WTC11 (cell line): ENCODE measurements around the gene SERPINB3.
"Not testable (repeated sequence)": the region's sequence is repeated elsewhere in the genome, so short reads cannot be mapped to it uniquely, and the experiment has no call there.

Experiments
- CTCF ChIP-seq: fragments of 200-600 bp; IDR thresholded peaks from 2 replicates; pipeline ENCODE4 v1.8.0; 2022; ENCODE audit warnings: antibody characterized with exemption
- JUN ChIP-seq: sonication (generic); formaldehyde crosslinking; IDR thresholded peaks from 2 replicates; pipeline ENCODE4 v1.8.0; 2023; ENCODE audit warnings: mild to moderate bottlenecking, missing genetic modification reagents
- NFE2L1 ChIP-seq: sonication (generic); formaldehyde crosslinking; IDR thresholded peaks from 2 replicates; pipeline ENCODE4 v1.8.1; 2023; ENCODE audit warnings: missing genetic modification reagents
- PRDM15 ChIP-seq: sonication (generic); formaldehyde crosslinking; IDR thresholded peaks from 2 replicates; pipeline ENCODE4 v1.8.0; 2022; ENCODE audit warnings: missing genetic modification reagents
- SMAD3 ChIP-seq: sonication (generic); formaldehyde crosslinking; IDR thresholded peaks from 2 replicates; pipeline ENCODE4 v1.8.0; 2022; ENCODE audit warnings: missing genetic modification reagents, mild to moderate bottlenecking, borderline replicate concordance
- ZNF281 ChIP-seq: sonication (generic); formaldehyde crosslinking; IDR thresholded peaks from 2 replicates; pipeline ENCODE4 v1.8.0; 2023; ENCODE audit warnings: mild to moderate bottlenecking, missing genetic modification reagents

GRCh38 chr18:63641157-63641680 is 20.5 kb downstream of the SERPINB3 start:
- TF ChIP-seq CTCF; JUN (CRISPR knock-in tag); PRDM15 (CRISPR knock-in tag); SMAD3; ZNF281; NFE2L1 (CRISPR knock-in tag): not testable (repeated sequence)
